HEK293T (cell line): ENCODE results near the gene KLHL30.

Source experiments
- CTCF ChIA-PET: fragments of 350-600 bp; formaldehyde crosslinking; extraction: SDS; loops from one replicate; lab custom pipeline; 2021; ENCODE audit warnings: antibody characterized with exemption, inconsistent platforms; lab: Yijun Ruan, JAX
- POLR2A ChIA-PET: fragments of 350-600 bp; formaldehyde crosslinking; extraction: SDS; loops from one replicate; lab custom pipeline; 2020; ENCODE audit warnings: antibody characterized with exemption, inconsistent platforms; lab: Yijun Ruan, JAX
- DNase-seq: peaks from one replicate; pipeline ENCODE4 v3.0.0; 2012; ENCODE audit warnings: mixed read lengths; ENCODE audit errors: extremely low spot score
- ARNT ChIP-seq: fragments of 450-650 bp; IDR thresholded peaks from 2 replicates; pipeline ENCODE4 v1.6.1; 2017; ENCODE audit warnings: mild to moderate bottlenecking
- BHLHE40 ChIP-seq: fragments of 450-650 bp; IDR thresholded peaks from 2 replicates; pipeline ENCODE4 v1.6.1; 2016; ENCODE audit warnings: mild to moderate bottlenecking, moderate library complexity, borderline replicate concordance
- CTBP1 ChIP-seq: fragments of 450-650 bp; IDR thresholded peaks from 2 replicates; pipeline ENCODE4 v1.6.1; 2016; ENCODE audit warnings: borderline replicate concordance
- ELF4 ChIP-seq: fragments of 450-650 bp; IDR thresholded peaks from 2 replicates; pipeline ENCODE4 v1.6.1; 2017; ENCODE audit warnings: antibody characterized with exemption
- FOXA1 ChIP-seq: fragments of 450-650 bp; IDR thresholded peaks from 2 replicates; pipeline ENCODE4 v1.6.1; 2016; ENCODE audit warnings: mild to moderate bottlenecking
- FOXK2 ChIP-seq: fragments of 450-650 bp; IDR thresholded peaks from 2 replicates; pipeline ENCODE4 v1.6.1; 2016; ENCODE audit warnings: mild to moderate bottlenecking
- FOXM1 ChIP-seq: fragments of 450-650 bp; IDR thresholded peaks from 2 replicates; pipeline ENCODE4 v1.6.1; 2017; ENCODE audit warnings: mild to moderate bottlenecking, borderline replicate concordance
- HDGF ChIP-seq: fragments of 450-650 bp; IDR thresholded peaks from 2 replicates; pipeline ENCODE4 v1.6.1; 2017; ENCODE audit warnings: antibody characterized with exemption, borderline replicate concordance
- L3MBTL2 ChIP-seq: fragments of 450-650 bp; conservative IDR thresholded peaks from 2 replicates; pipeline ENCODE4 v1.6.1; 2016; ENCODE audit warnings: mild to moderate bottlenecking
- LEF1 ChIP-seq: fragments of 450-650 bp; IDR thresholded peaks from 2 replicates; pipeline ENCODE4 v1.6.1; 2017; ENCODE audit warnings: mild to moderate bottlenecking, borderline replicate concordance
- NFRKB ChIP-seq: fragments of 450-650 bp; IDR thresholded peaks from 2 replicates; pipeline ENCODE4 v1.6.1; 2016; ENCODE audit warnings: mild to moderate bottlenecking, moderate library complexity
- PKNOX1 ChIP-seq: fragments of 450-650 bp; IDR thresholded peaks from 2 replicates; pipeline ENCODE4 v1.6.1; 2016
- SP1 ChIP-seq: fragments of 450-650 bp; IDR thresholded peaks from 2 replicates; pipeline ENCODE4 v1.6.1; 2017
- SUZ12 ChIP-seq: fragments of 450-650 bp; IDR thresholded peaks from 2 replicates; pipeline ENCODE4 v1.6.1; 2016; ENCODE audit warnings: mild to moderate bottlenecking
- TARDBP ChIP-seq: fragments of 450-650 bp; IDR thresholded peaks from 2 replicates; pipeline ENCODE4 v1.6.1; 2016
- ZNF384 ChIP-seq: fragments of 450-650 bp; IDR thresholded peaks from 2 replicates; pipeline ENCODE4 v1.6.1; 2016

KLHL30 gene

GRCh38 chr2:238131761-238132462 is 6.6 kb upstream of the KLHL30 start:
- CTCF ChIA-PET = no interaction called here
- DNase-seq = no peak
- no peak for TF ChIP-seq LEF1
- TF ChIP-seq ZNF384 = no peak
- TF ChIP-seq PKNOX1 = no peak
- no peak for TF ChIP-seq ELF4
- no peak for TF ChIP-seq TARDBP
- no peak for TF ChIP-seq HDGF
- TF ChIP-seq FOXK2 = no peak
- no peak for TF ChIP-seq FOXA1
- TF ChIP-seq SP1 = no peak
- TF ChIP-seq FOXM1 = no peak
- TF ChIP-seq L3MBTL2 = no peak
- no peak for TF ChIP-seq BHLHE40
- TF ChIP-seq SUZ12 = no peak
- TF ChIP-seq ARNT = no peak
- POLR2A ChIA-PET = no interaction called here

- ChIA-PET POLR2A (interaction anchor here (1.3 kb wide), 1 partner anchor 72 kb away, joined by 3 read pairs; the partner anchor contains the start of gene SCLY), CTCF (interaction anchor here (0.7 kb wide), 1 partner anchor 22 kb away, joined by 3 read pairs; no protein-coding TSS in a partner anchor)
- no peak for DNase-seq
- TF ChIP-seq SUZ12 (no peak), LEF1 (no peak), L3MBTL2 (no peak), FOXA1 (no peak), NFRKB (no peak), BHLHE40 (no peak), ZNF384 (no peak), ARNT (no peak), HDGF (no peak), CTBP1 (no peak), TARDBP (no peak), ELF4 (no peak), PKNOX1 (no peak), SP1 (no peak), FOXM1 (no peak), FOXK2 (no peak)
Observed at GRCh38 chr2:238132463-238133450, 5.7 kb upstream of the KLHL30 start.

- DNase-seq = no peak
- CTCF ChIA-PET = interaction anchor here (0.7 kb wide), 1 partner anchor 21 kb away, joined by 3 read pairs; no protein-coding TSS in a partner anchor
- TF ChIP-seq CTBP1 (no peak), ZNF384 (no peak), BHLHE40 (no peak), ELF4 (no peak), LEF1 (no peak), FOXA1 (no peak), FOXM1 (no peak), ARNT (no peak), HDGF (no peak), TARDBP (no peak), SP1 (no peak), L3MBTL2 (no peak), FOXK2 (no peak), NFRKB (no peak)
- POLR2A ChIA-PET = interaction anchor here (1.3 kb wide), 1 partner anchor 73 kb away, joined by 3 read pairs; the partner anchor contains the start of gene SCLY
Observed at GRCh38 chr2:238133499-238134392, 4.7 kb upstream of the KLHL30 start.

GRCh38 chr2:238134393-238134785 is 4.1 kb upstream of the KLHL30 start:
- no peak for DNase-seq
- ChIA-PET CTCF (no interaction called here), POLR2A (interaction anchor here (1.4 kb wide), 1 partner anchor 73 kb away, joined by 3 read pairs; the partner anchor contains the start of gene SCLY)
- TF ChIP-seq L3MBTL2 (no peak), SUZ12 (no peak), LEF1 (no peak), BHLHE40 (no peak), SP1 (no peak), ELF4 (no peak), ARNT (no peak)

- CTCF ChIA-PET = no interaction called here
- POLR2A ChIA-PET = interaction anchor here (1.1 to 1.4 kb wide), 2 partner anchors 8 to 75 kb away, joined by 3 read pairs; partner anchors contain the start of gene SCLY
- DNase-seq = no peak
- TF ChIP-seq PKNOX1 = no peak
- TF ChIP-seq FOXA1 = no peak
- TF ChIP-seq FOXK2 = no peak
- TF ChIP-seq ELF4 = no peak
Observed at GRCh38 chr2:238135601-238136150, 2.8 kb upstream of the KLHL30 start.
